ENCODE results near the gene SLC6A9. TPM values are rescaled to one million over a fixed set of nuclear protein-coding genes. Genes with fewer than 3 reads are reported as not detected.

Gene SLC6A9
- total and polyA plus RNA-seq, 10 donors, result 0.26 to 6.1 (median 2.3) TPM

GRCh38 chr1:44033041-44033575, 1.8 kb upstream of the SLC6A9 start:
- DNase-seq, result no peak
- Histone ChIP-seq H3K4me1 (peaks cover 5 to 50% (median 38%) of the 10 kb centered on the region in 6 donors), H3K9me3 (no peaks in the 10 kb centered on the region), H3K27ac (no peak overlapping the region), H3K27me3 (replicated peaks in 1 of 7) (peaks cover 0 to 15% (median 0%) of the 10 kb centered on the region in 7 donors), H3K4me3 (no peak overlapping the region), H3K36me3 (no peaks in the 10 kb centered on the region)
- intact Hi-C loops (cut with DNase I; ENCODE audit: low total_unique reads), result no loop called here
- no peak for TF ChIP-seq CTCF (IDR thresholded peaks at IDR 0.05 in 8 of 11, conservative IDR thresholded peaks at IDR 0.05 in 3 of 11)
- no peak for TF ChIP-seq POLR2A (IDR thresholded peaks at IDR 0.05)
- TF ChIP-seq POLR2AphosphoS5 (IDR thresholded peaks at IDR 0.05), result no peak
- WGBS, 5 donors, result 72 to 87% (median 81%) methylated on average over 8 of the region's 8 CpGs

GRCh38 chr1:44032170-44032790, 1.0 kb upstream of the SLC6A9 start:
- TF ChIP-seq POLR2AphosphoS5 (IDR thresholded peaks at IDR 0.05), result no peak
- no peak for TF ChIP-seq CTCF (IDR thresholded peaks at IDR 0.05 in 8 of 11, conservative IDR thresholded peaks at IDR 0.05 in 3 of 11)
- no peak for TF ChIP-seq POLR2A (IDR thresholded peaks at IDR 0.05)
- intact Hi-C loops (cut with DNase I; ENCODE audit: low total_unique reads), result no loop called here
- whole genome bisulfite sequencing, 5 donors, result 81 to 93% (median 89%) methylated on average over 6 of the region's 6 CpGs
- Histone ChIP-seq H3K9me3 (no peaks in the 10 kb centered on the region), H3K36me3 (no peaks in the 10 kb centered on the region), H3K4me3 (no peak overlapping the region), H3K4me1 (peaks cover 5 to 50% (median 38%) of the 10 kb centered on the region in 6 donors), H3K27me3 (replicated peaks in 1 of 7) (peaks cover 0 to 15% (median 0%) of the 10 kb centered on the region in 7 donors), H3K27ac (peak overlapping the region in 1 of 8 donors; percentile 92)
- DNase-seq, result no peak

- no peaks in the 10 kb centered on the region for H3K36me3 ChIP-seq
- H3K27me3 ChIP-seq (replicated peaks in 1 of 7), result peaks cover 0 to 15% (median 0%) of the 10 kb centered on the region in 7 donors
- H3K4me3 ChIP-seq, result peak overlapping the region; percentile 67 to 91 (median 88)
- H3K27ac ChIP-seq, result peak overlapping the region; percentile 82 to 92 (median 87)
- 0 to 1% (median 0%) methylated on average over 27 to 66 of the region's 66 CpGs for WGBS, 5 donors
- H3K4me1 ChIP-seq, result peaks cover 5 to 45% (median 28%) of the 10 kb centered on the region in 6 donors
- DNase-seq, result peak; percentile 89
- TF ChIP-seq CTCF (IDR thresholded peaks at IDR 0.05 in 8 of 11, conservative IDR thresholded peaks at IDR 0.05 in 3 of 11) (peak in 2 of 11 experiments; percentile 12 to 31), POLR2AphosphoS5 (IDR thresholded peaks at IDR 0.05) (no peak)
- intact Hi-C loops (cut with DNase I; ENCODE audit: low total_unique reads), result no loop called here
- H3K9me3 ChIP-seq, result no peaks in the 10 kb centered on the region
Measured at GRCh38 chr1:44030605-44031251, 534 bp downstream of the SLC6A9 start.

Measured in spleen (tissue), 11 donors.